Endothelial cell (in vitro differentiated cells): ENCODE data around the gene DNER. TPM values are rescaled to one million over a fixed set of nuclear protein-coding genes. Genes with fewer than 3 reads are reported as not detected.

Experiments used
- DNase-seq: peaks from one replicate; pipeline ENCODE4 v3.0.0; 2021; ENCODE audit warnings: low spot score
- H3K27ac Mint-ChIP-seq: one replicate; pipeline ENCODE4 v1.8.0; 2021; ENCODE audit warnings: mixed read lengths, inconsistent platforms; ENCODE audit not compliant: unreplicated experiment
- H3K27me3 Mint-ChIP-seq: one replicate; pipeline ENCODE4 v1.8.0; 2021; ENCODE audit warnings: mild to moderate bottlenecking, moderate library complexity, mixed read lengths, inconsistent platforms; ENCODE audit not compliant: unreplicated experiment
- H3K36me3 Mint-ChIP-seq: one replicate; pipeline ENCODE4 v1.8.0; 2021; ENCODE audit warnings: mild to moderate bottlenecking, low read depth, mixed read lengths, inconsistent platforms; ENCODE audit not compliant: unreplicated experiment
- H3K4me1 Mint-ChIP-seq: one replicate; pipeline ENCODE4 v1.8.0; 2021; ENCODE audit warnings: mild to moderate bottlenecking, mixed read lengths, inconsistent platforms; ENCODE audit not compliant: unreplicated experiment
- H3K4me3 Mint-ChIP-seq: one replicate; pipeline ENCODE4 v1.8.0; 2021; ENCODE audit warnings: mild to moderate bottlenecking, mixed read lengths, inconsistent platforms; ENCODE audit not compliant: unreplicated experiment
- H3K9me3 Mint-ChIP-seq: one replicate; pipeline ENCODE4 v1.8.0; 2021; ENCODE audit warnings: mixed read lengths, inconsistent platforms; ENCODE audit not compliant: unreplicated experiment
- CTCF ChIP-seq: fragments of 200-600 bp; sonication (generic); IDR thresholded peaks from one replicate; pipeline ENCODE4 v1.5.0; 2021; ENCODE audit warnings: antibody characterized with exemption; ENCODE audit not compliant: unreplicated experiment
- total RNA-seq: library from RNA; stranded (reverse); fragmentation: NEBNext Ultra II Directional; extraction: Animal tissue kit (Norgen Biotek cat#: 25700); gene quantifications from one replicate; pipeline ENCODE4 v1.2.1, GENCODE V29; 2021; ENCODE audit not compliant: unreplicated experiment

Gene DNER
- total RNA-seq, 1 donor from 2014 or later = 0.15 TPM

GRCh38 chr2:229610333-229610732 lies 104.0 kb downstream of the DNER start:
- H3K9me3 Mint-ChIP-seq = no peaks in the 10 kb centered on the region
- H3K27me3 Mint-ChIP-seq = no peaks in the 10 kb centered on the region
- no peak overlapping the region for H3K27ac Mint-ChIP-seq
- TF ChIP-seq CTCF = no peak
- no peak overlapping the region for H3K4me3 Mint-ChIP-seq
- no peak for DNase-seq
- H3K4me1 Mint-ChIP-seq = no peaks in the 10 kb centered on the region
- no peaks in the 10 kb centered on the region for H3K36me3 Mint-ChIP-seq

- no peak for DNase-seq
- Mint-ChIP-seq H3K27me3 (no peaks in the 10 kb centered on the region), H3K36me3 (no peaks in the 10 kb centered on the region), H3K9me3 (no peaks in the 10 kb centered on the region), H3K4me3 (no peak overlapping the region), H3K27ac (no peak overlapping the region), H3K4me1 (peaks cover 4% of the 10 kb centered on the region)
- TF ChIP-seq CTCF = no peak
Observed at GRCh38 chr2:229601936-229602335, 112.4 kb downstream of the DNER start.

- no peaks in the 10 kb centered on the region for H3K9me3 Mint-ChIP-seq
- H3K4me3 Mint-ChIP-seq = no peak overlapping the region
- no peak for DNase-seq
- no peak overlapping the region for H3K27ac Mint-ChIP-seq
- TF ChIP-seq CTCF = no peak
- H3K36me3 Mint-ChIP-seq = no peaks in the 10 kb centered on the region
- H3K27me3 Mint-ChIP-seq = no peaks in the 10 kb centered on the region
- peaks cover 4% of the 10 kb centered on the region for H3K4me1 Mint-ChIP-seq
Observed at GRCh38 chr2:229601396-229601795, 113.0 kb downstream of the DNER start.

- Mint-ChIP-seq H3K9me3 (no peaks in the 10 kb centered on the region), H3K36me3 (no peaks in the 10 kb centered on the region), H3K4me1 (peaks cover 4% of the 10 kb centered on the region), H3K4me3 (no peak overlapping the region), H3K27ac (no peak overlapping the region), H3K27me3 (no peaks in the 10 kb centered on the region)
- no peak for DNase-seq
- TF ChIP-seq CTCF = no peak
Observed at GRCh38 chr2:229598227-229598626, 116.1 kb downstream of the DNER start.

- Mint-ChIP-seq H3K36me3 (no peaks in the 10 kb centered on the region), H3K9me3 (no peaks in the 10 kb centered on the region), H3K27ac (no peak overlapping the region), H3K4me3 (no peak overlapping the region), H3K27me3 (no peaks in the 10 kb centered on the region), H3K4me1 (peaks cover under 1% of the 10 kb centered on the region)
- DNase-seq = no peak
- TF ChIP-seq CTCF = no peak
Observed at GRCh38 chr2:229596796-229597195, 117.6 kb downstream of the DNER start.
